Amniotic epithelial cell (primary cell): ENCODE data around the gene PHAF1.

Source experiments
- DNase-seq: peaks from one replicate; pipeline ENCODE4 v3.0.0-alpha.2; 2010; ENCODE audit warnings: low read depth

The PHAF1 gene

DNA sequence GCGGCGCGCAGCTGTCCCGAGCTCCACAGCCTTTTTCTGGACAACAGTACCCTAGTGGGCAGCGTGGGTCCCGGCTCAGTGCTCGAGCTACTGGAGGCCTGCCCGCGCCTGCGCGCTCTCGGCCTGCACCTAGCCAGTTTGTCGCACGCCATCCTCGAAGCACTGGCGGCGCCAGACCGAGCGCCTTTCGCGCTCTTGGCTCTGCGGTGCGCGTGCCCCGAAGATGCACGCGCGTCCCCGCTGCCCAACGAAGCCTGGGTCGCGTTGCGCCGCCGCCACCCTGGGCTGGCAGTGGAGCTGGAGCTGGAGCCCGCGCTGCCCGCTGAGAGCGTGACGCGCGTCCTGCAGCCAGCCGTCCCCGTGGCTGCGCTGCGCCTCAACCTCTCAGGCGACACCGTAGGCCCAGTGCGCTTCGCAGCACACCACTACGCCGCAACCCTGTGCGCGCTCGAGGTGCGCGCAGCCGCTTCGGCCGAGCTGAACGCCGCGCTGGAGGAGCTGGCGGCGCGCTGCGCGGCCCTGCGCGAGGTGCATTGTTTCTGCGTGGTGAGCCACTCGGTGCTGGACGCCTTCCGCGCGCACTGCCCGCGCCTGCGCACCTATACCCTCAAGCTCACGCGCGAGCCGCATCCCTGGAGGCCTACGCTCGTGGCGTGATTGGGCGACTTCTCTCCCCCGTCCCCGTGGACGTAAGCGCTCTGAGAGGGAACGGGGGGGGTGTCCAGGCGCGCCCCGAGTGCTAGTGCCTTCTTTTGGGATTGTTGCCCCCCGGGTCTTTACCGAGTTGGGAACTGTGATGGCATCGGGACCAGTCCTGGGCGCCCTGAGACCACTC is 53.6 kb downstream of the PHAF1 start:
- DNase-seq, result peak; percentile 69

DNA sequence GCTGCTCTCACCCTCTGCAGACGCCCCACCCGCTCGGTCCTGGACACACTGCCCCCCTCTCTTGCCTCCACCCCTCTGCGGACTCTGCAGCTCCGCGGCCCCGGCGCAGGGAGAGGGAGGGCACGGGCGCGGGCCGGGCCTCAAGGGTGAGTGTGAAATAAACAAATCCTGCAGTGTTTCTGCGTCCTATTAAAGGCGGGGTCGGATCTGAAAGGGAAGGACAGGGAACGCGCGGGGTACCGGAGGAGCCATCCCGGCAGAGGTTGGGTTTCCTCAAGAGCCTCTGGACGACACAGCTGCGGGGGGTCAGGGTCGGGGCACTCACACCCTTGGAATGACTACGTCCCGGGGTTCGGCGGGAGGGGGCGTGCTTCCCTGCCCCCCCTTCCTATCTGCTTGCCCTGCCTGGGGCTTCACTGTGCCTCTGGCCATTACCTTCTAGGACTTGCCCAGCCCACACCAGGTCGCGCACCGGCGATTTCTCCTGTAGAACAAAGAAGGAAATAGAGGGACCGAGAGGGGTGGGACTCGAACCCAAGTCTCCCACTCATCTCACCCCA is 54.3 kb downstream of the PHAF1 start:
- DNase-seq, result no peak

DNA sequence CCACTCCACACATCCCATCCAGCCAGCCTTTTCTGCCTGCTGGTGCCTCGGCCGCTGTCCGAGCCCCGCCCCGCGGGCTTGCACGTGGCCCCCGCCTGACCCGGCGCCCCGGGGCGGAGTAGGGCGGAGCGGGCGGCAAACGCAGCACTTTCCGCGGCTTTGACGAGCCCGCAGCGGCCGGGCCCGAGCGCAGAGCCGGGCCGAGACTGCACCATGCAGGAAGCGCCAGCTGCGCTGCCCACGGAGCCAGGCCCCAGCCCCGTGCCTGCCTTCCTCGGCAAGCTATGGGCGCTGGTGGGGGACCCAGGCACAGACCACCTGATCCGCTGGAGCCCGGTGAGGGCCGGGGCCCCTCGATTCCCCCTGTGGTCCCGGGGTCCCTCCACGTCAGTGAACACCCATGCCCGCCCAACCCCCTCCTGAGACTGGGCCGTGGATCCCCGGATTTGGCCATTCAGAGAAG is 54.9 kb downstream of the PHAF1 start, which contains the start of gene HSF4:
Gene HSF4 (plus strand): TSS at position 147 of the 463 bp plus-strand sequence. CDS start 67 bp downstream, at position 214.
- no peak for DNase-seq

DNA sequence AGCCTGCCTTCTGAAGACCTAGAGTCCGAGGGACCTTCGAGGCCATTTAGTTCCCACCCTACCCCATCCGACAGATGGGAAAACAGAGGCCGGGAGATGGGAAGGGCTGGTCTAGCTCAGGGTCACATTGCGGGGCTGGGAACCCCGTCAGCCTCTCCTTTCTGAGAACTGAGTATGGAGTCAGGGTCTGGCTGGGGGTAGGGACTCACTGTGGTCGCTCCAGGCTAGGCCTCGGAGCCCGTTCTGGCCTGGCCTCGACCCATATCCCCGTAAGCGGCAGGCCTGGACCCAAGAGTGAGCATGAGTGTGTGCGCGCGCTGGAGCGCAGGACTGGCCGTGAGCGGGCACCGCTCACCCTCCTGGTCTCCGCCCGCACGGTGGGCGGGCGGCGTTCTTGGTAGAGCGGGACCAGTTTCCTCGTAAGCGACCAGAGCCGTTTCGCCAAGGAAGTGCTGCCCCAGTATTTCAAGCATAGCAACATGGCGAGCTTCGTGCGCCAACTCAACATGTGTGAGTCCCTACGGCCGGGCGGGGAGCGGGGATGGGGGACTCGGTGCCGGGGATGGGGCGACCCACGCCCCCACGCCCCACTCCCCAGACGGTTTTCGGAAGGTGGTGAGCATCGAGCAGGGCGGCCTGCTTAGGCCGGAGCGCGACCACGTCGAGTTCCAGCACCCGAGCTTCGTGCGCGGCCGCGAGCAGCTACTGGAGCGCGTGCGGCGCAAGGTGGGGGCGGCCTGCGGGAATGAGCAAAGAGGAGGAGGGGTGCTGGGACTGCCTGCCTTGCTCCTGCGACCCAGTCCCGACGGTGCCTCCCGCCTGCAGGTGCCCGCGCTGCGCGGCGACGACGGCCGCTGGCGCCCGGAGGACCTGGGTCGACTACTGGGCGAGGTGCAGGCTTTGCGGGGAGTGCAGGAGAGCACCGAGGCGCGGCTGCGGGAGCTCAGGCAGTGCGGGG is 55.7 kb downstream of the PHAF1 start:
- no peak for DNase-seq

DNA sequence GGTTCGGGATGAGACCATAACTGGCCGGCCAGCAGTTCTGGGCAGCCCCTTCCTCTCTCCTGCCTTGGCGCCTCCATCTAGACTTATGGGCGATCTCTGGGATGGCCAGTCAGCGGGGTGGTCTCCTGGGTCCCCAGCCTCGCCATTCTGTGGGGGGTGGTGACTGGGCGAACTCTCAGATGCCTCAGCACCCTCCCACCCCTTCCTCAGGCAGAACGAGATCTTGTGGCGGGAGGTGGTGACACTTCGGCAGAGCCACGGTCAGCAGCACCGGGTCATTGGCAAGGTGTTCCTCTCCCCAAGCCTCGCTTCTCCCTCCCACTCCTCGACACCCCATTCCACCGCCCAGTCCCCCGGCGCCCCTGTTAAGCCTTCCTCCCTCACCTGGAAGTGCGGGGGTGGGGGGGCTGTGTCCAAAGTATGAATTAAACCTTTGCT is 56.4 kb downstream of the PHAF1 start:
- no peak for DNase-seq

DNA sequence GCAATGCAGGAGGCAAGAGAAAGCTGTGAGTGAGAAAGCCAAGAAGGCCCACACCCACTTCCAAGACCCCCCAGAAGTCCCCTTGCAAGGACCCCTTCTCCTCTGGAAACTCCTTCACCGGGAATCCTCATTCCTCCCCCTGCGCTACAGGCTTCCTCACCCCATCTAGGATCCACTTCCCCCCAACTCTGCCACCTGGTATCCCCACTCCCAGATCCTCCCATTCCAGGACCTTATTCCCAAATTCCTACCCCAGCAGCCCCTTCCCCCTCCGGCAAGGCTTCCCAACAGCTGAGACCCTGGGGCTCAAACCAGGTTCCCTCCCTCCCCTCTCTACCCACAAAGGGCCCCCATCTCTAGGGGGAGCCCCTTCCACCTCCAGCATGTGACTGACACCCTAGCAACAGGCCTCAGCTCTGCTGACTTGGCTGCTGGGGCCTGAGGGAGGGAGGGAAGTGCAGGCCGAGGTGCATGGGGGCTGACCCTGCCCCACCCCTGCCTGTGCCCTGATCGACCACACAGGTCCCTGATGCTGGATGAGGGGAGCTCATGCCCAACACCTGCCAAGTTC is 56.9 kb downstream of the PHAF1 start:
- DNase-seq, result no peak

GRCh38 chr16:67167588-67167987 is 57.8 kb downstream of the PHAF1 start:
- DNase-seq, result no peak

DNA sequence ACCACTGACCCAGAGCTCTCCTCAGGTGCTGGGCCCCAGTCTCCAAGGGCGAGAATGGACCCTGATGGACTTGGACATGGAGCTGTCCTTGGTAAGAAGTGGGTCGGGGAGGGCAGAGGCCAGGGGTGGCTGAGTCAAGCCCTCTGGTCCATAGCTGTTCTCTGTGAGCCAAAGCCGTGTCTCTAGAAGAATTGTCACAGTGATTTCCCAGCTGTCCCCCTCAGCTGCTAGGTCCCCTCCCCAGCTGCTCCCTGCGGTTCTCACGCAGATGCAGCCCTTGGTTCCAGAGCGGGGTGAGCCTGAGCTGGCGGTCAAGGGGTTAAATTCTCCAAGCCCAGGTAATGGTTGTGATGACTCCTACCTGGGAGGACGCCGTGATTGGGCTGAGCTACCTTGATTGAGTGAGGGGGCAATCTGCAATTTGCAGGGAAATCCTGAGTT is 59.3 kb downstream of the PHAF1 start:
- DNase-seq, result no peak

DNA sequence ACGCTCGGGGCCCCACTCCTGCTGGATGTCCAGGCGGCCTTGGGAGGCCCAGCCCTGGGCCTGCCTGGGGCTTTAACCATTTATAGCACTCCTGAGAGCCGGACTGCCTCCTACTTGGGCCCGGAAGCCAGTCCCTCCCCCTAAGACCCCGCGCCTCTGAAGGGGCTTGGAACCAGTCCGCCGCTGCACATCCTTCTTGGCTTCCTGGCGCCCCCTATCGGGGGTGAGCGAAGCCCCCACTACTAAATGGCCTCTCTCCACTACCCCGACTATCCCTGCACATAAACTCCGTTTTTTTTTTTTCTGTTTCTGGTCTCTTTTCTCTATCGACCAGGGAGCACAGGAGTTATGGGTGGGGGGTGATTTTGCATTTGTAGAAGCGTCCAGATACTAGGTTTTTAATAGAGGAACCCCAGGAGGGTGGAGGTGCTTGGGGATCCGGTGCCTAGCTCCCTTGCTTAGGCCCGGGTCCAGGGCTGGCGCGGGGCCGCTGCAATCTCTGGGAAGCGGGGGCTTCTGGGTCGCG is 60.0 kb downstream of the PHAF1 start:
- no peak for DNase-seq

DNA sequence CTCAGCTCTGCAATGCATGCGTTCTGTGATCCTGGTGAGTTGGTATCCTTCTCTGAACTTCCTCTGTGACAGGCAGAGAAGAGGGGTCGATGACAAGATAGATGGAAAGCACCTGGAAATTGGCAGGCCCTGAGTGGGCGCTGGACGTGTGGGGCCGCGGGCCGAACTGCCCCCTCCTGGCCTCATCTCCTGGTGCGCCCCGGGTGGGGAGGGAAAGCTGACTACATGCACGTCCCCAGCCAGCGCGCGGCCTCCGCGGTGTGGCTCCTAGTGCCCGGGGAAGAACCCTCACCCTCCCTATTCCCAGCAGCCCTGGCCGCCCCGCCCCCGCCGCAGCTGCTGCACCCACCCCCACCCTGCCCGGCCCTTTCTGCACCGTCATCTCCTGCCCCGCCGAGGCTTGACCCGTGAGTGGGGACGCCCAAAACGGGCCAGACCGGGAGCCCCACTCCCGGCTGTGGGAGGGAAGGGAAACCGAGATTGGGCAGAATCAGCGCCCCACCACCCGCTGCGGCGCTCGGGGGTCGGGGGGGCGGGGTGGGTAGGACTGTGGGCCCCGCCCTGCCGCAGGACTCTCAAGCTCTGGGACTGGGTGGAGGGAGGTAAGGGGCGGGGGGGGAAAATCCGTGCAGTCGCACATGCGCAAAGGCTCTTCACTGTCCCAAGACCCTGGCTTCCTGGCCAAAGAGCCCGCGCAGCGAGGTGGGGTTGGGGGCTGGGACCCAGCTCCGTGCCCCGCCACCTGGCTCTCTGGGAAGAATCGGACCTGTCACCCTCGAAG is 60.6 kb downstream of the PHAF1 start, which contains the start of gene NOL3:
Gene NOL3 (plus strand): TSS at position 371 of the 781 bp plus-strand sequence.
- peak; percentile 75 for DNase-seq

GRCh38 chr16:67170949-67171649 is 61.4 kb downstream of the PHAF1 start:
- DNase-seq, result peak; percentile 39

GRCh38 chr16:67173323-67173722 is 63.6 kb downstream of the PHAF1 start:
- DNase-seq, result no peak

DNA sequence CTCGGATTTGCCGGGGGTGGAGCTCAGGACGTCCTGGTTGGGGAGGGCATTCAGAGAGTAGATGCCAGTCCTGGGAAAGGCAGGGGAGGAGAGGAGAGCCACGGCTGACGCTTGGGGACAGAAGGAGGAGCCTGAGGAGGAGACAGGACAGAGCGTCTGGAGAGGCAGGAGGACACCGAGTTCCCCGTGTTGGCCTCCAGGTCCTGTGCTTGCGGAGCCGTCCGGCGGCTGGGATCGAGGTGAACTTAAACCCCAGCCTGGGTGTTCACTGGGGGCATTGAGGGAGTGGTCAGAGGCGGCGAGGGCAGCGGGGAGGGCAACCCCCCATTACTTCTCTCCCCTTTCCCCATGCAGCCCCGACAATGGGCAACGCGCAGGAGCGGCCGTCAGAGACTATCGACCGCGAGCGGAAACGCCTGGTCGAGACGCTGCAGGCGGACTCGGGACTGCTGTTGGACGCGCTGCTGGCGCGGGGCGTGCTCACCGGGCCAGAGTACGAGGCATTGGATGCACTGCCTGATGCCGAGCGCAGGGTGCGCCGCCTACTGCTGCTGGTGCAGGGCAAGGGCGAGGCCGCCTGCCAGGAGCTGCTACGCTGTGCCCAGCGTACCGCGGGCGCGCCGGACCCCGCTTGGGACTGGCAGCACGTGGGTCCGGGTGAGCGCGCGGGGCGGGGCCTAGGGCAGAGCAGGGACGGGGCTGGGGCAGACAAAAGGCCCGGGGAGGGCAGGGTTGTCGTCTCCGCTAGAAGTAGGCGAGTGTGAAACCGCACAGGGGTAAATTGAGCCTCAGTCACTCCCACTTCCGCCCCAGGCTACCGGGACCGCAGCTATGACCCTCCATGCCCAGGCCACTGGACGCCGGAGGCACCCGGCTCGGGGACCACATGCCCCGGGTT is 64.3 kb downstream of the PHAF1 start:
- peak; percentile 84 for DNase-seq

GRCh38 chr16:67174706-67175231 is 65.0 kb downstream of the PHAF1 start:
- no peak for DNase-seq

GRCh38 chr16:67176662-67177061 is 66.9 kb downstream of the PHAF1 start:
- no peak for DNase-seq

GRCh38 chr16:67177743-67178699 is 68.3 kb downstream of the PHAF1 start:
- peak; percentile 58 for DNase-seq

- no peak for DNase-seq
These were observed 69.8 kb downstream of the PHAF1 start for GRCh38 chr16:67179421-67180080.
